Tongue (tissue), 2 donors: ENCODE results near the gene SUMO3. TPM values are rescaled to one million over a fixed set of nuclear protein-coding genes. Genes with fewer than 3 reads are reported as not detected.

Experiments
- DNase-seq: peaks from one replicate; pipeline ENCODE4 v3.0.0-alpha.2; 2015
- total RNA-seq: library from RNA; depleted of rRNA; stranded (reverse); fragments of >200 nt; gene quantifications from one replicate; pipeline ENCODE4 v1.2.3, GENCODE V29; 2014

Gene SUMO3
- total RNA-seq, 1 donor from 2014 or later, result 52.4 TPM

- DNase-seq, result no peak
Measured at GRCh38 chr21:44778499-44778911, 39.4 kb downstream of the SUMO3 start.

DNA sequence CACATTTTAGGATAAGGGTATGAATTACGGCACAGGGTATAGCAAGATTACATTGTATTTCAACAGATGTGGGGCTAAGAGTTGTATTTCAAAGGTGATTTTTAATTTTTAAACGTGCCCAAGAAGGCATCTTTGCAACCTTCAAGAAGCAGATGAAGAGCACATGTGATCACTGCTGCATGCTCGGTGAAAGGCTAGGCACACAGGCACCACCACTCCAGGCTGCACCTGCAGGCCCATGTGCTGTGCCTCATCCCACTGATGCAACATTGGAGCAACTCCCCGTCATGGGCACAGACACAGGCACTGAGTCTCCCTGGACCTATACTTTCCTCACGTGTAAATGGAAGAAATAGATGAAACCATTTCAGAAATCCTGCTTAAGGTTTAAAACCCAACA, 39.8 kb downstream of the SUMO3 start:
- no peak for DNase-seq

DNA sequence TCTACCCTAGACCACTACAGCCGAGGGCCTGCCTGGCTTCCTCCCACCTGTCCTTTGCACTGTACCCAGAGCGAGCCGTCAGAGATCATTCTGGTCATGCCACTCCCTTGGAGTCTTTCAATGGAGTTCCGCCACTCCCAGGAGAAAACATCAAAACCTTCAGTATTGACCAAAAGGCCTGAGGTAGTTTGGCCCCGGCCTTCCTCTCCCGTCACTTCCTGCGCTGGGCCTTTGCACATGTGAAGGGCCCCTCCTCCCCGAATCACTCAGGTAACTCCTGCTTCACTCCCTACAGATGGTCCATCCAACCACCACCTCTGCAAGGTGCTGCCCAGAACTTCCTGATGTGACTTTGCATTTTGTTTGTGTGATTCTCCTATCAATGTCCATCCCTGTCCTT, 42.9 kb downstream of the SUMO3 start:
- DNase-seq, result no peak

GRCh38 chr21:44773291-44773932, 44.5 kb downstream of the SUMO3 start:
- peak; percentile 80 for DNase-seq

- DNase-seq, result peak; percentile 34
Measured at GRCh38 chr21:44771896-44772525, 45.9 kb downstream of the SUMO3 start.

DNA sequence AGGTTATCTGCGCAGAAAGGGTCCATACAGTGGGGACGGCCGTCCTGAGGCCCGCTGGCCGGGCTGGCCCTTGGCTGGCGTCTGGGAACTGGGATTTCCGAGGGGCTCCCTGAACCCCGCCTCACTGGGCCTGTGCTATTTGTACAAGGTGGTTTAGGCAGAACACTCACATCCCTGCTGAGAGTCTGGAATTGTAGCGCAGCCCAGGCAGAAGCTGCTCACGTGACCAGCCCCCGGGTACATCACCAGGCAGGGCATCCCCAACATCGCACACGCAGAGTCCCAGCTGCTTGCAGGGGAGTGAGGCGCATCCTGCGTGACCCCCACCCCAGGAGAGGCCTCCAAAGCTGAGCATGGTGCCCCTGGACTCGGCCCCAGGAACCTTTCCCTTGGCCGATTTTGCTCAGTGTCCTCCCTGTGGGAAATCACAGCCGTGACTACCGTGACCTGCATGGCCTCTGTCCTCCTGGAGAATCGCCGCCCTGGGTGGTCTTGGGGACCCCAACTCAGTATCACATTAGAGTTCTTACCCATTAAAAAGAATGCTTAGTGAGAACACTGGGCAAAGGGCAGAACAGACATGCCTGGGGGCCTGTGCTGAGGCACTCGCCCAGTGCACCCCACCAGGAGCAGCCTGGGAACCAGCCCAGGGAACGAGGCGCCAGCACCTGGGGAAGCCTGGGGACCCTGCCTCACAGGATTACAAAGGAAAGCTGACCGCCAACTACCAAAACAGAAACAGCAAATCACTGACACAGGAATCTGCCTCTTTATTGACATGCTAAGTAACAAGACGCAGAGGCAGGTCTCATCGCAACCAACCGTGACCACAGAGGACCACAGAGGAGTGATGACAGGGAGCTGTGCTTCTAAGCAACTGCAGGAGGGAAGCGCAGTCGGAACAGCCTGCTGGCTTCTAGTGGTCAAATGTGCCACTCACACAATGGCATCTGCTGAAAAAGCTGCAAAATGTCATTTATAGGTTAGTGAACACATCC, 49.7 kb downstream of the SUMO3 start:
- DNase-seq, result no peak

- no peak for DNase-seq
Measured at GRCh38 chr21:44766818-44767354, 51.0 kb downstream of the SUMO3 start.

GRCh38 chr21:44766014-44766817, 51.6 kb downstream of the SUMO3 start:
- DNase-seq, result no peak

DNA sequence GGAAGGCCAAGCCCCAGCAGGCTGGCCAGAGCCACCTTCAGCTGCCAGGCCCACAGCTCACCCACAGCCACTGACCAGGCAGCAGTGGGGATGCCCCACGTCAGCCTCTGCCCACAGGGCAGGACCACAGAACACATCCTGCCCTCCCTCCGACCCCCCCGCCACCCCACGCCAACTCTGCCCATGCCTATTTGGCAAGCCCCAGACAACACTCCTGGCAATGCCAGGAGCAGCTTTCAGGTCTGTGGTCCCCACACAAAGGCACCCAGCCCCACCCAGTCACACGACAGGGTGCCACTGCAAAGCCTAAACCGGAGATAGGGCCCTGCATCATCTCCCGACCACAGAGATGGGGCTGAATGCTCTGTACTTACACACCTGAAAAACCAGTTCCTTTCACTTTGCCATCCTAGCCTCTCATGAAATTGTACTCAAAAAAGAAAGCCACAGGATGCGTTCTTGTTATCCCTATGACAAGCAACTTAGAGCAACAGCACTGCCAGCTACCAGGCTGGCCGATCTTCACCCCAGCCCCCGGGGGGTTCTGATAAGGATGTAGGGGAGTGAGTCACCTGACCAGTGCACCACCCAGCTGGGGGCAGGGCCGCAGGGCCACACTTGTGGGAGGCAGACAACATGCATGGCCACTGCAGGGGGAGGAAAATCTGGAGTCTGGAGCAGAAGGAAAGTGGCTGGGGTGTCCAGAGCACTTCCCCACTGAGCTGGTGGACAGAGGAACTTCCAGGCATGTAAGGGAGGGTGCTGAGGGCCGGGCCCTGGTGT, 52.4 kb downstream of the SUMO3 start:
- DNase-seq, result no peak

- DNase-seq, result no peak
Measured at GRCh38 chr21:44764319-44765230, 53.3 kb downstream of the SUMO3 start.

- DNase-seq, result no peak
Measured at GRCh38 chr21:44763451-44764318, 54.2 kb downstream of the SUMO3 start.

DNA sequence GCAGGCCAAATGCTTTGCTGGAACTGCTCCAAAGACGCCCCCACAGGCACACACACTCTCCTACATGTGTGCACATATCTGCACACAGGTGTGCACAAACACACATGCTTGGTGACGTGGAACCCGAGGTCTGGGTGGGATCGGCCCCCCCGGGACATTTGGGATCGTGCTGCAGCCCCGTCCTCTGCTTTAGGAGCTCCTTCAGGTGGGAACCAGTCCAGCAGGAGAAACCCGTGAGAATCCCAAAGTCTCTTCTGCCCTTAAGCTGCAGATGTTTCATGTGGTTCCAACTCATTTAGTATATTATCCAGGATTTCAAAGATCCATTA, 54.8 kb downstream of the SUMO3 start:
- DNase-seq, result peak; percentile 44

DNA sequence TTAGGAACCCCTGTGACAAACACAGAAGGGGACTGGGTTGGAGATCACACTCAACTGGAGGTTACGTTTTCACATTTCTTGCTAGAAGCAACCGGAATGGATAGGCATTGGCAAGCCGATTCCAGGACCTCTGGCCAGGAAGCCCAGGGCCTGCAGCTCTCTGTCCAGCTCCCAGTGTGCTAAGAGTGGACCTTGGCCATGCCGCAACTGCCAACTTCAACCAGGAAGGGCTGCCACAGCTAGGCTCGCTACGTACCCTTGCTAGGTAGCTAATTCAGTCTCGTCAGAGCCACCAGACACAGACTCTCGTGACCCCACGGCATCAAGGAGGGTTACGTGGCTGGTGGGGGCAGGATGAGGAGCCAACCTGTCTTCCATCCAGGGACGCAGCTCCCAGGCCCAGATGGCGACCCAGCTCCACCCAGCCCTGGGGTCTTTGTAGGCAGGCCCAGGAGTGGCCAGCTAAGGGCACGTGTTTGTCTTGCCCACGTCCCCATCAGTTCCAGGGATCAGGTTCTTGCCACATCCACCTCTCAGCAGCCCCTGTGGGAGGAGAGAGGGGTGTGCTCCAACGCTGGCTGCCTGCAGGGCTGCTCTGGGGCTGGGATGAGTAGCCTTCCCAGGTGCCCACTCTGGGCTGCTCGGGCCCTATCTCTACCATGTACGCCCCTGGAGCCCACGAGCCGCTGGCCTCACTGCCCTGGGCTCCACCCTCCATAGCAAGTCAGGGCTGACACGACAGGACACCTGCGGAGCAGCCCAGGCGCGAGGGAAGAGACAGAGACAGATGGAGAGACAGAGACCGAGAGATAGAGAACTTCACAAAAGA, 55.4 kb downstream of the SUMO3 start:
- no peak for DNase-seq

GRCh38 chr21:44761747-44762208, 56.1 kb downstream of the SUMO3 start:
- no peak for DNase-seq

GRCh38 chr21:44761011-44761729, 56.7 kb downstream of the SUMO3 start:
- peak; percentile 40 for DNase-seq

GRCh38 chr21:44760376-44760775, 57.5 kb downstream of the SUMO3 start:
- no peak for DNase-seq

DNA sequence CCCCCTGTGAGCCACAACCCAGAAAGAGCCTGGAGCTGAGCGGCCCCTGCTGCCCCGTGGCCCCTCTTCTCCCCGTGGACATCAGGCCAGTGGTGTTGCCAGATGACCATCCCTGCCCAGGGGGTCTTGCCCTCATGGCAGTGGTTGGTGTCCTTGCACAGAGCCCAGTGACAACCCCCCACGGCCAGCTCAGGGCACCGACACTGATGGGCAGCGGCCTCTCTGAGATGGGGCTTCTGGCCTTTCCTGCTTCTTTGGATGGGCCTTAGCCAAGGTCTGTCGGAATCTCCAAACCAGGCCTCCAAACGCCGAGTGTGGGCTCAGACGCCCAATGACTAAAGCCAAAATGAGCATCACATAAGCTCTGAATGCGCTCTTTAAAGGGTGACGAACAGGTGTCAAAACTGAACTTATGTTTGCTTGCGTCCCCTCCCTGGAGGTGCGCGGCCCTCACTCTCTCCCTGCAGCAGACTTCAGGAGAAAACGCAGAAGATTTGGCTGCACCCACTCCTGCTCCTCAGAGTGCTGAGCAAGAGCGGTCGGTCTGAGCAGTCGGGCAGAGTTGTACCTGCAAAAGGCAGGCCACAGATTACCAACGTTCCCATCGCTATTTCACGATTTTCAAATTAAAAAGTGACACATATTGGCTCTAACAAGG, 58.1 kb downstream of the SUMO3 start:
- DNase-seq, result no peak
